ENCODE data around the gene ESPN. TPM values are rescaled to one million over a fixed set of nuclear protein-coding genes. Genes with fewer than 3 reads are reported as not detected.

The ESPN gene
- total and polyA plus RNA-seq, 4 donors = 0.29 to 28.7 (median 0.69) TPM

GRCh38 chr1:6499296-6499695, 74.7 kb downstream of the ESPN start:
- no peaks in the 10 kb centered on the region for H3K27me3 ChIP-seq (ENCODE audit: control insufficient read depth in 1 of 2, insufficient read depth in 2 of 2, low read length in 1 of 2)
- H3K4me3 ChIP-seq (ENCODE audit: low read length in 2 of 2) = no peak overlapping the region
- WGBS, 2 donors = 87 to 95% methylated on average over 4 of the region's 4 CpGs
- H3K9me3 ChIP-seq (ENCODE audit: control insufficient read depth, low read length) = no peaks in the 10 kb centered on the region
- DNase-seq (no peak), ATAC-seq (ENCODE audit: low FRiP score) (no peak)
- intact Hi-C loops (cut with DNase I) = no loop called here
- no peaks in the 10 kb centered on the region for H3K36me3 ChIP-seq (ENCODE audit: control insufficient read depth in 1 of 2, insufficient read depth in 2 of 2, low read length in 1 of 2)
- peaks cover 3 to 6% of the 10 kb centered on the region in 2 donors for H3K4me1 ChIP-seq (ENCODE audit: control insufficient read depth in 1 of 2, insufficient read depth in 2 of 2, low read length in 2 of 2)
- H3K27ac ChIP-seq (ENCODE audit: low read depth in 1 of 2, low read length in 2 of 2) = no peak overlapping the region

GRCh38 chr1:6500544-6501278, 76.1 kb downstream of the ESPN start:
- no peaks in the 10 kb centered on the region for H3K36me3 ChIP-seq (ENCODE audit: control insufficient read depth in 1 of 2, insufficient read depth in 2 of 2, low read length in 1 of 2)
- WGBS, 2 donors = 11% methylated on average over 27 of the region's 27 CpGs
- no peaks in the 10 kb centered on the region for H3K9me3 ChIP-seq (ENCODE audit: control insufficient read depth, low read length)
- DNase-seq (no peak), ATAC-seq (ENCODE audit: low FRiP score) (peak; percentile 27)
- no peak overlapping the region for H3K4me3 ChIP-seq (ENCODE audit: low read length in 2 of 2)
- H3K27ac ChIP-seq (ENCODE audit: low read depth in 1 of 2, low read length in 2 of 2) = peak overlapping the region in 1 of 2 donors; percentile 30
- peaks cover 3 to 6% of the 10 kb centered on the region in 2 donors for H3K4me1 ChIP-seq (ENCODE audit: control insufficient read depth in 1 of 2, insufficient read depth in 2 of 2, low read length in 2 of 2)
- no peaks in the 10 kb centered on the region for H3K27me3 ChIP-seq (ENCODE audit: control insufficient read depth in 1 of 2, insufficient read depth in 2 of 2, low read length in 1 of 2)
- intact Hi-C loops (cut with DNase I) = no loop called here

GRCh38 chr1:6501279-6501813, 76.8 kb downstream of the ESPN start:
- H3K27me3 ChIP-seq (ENCODE audit: control insufficient read depth in 1 of 2, insufficient read depth in 2 of 2, low read length in 1 of 2) = no peaks in the 10 kb centered on the region
- H3K36me3 ChIP-seq (ENCODE audit: control insufficient read depth in 1 of 2, insufficient read depth in 2 of 2, low read length in 1 of 2) = no peaks in the 10 kb centered on the region
- H3K4me1 ChIP-seq (ENCODE audit: control insufficient read depth in 1 of 2, insufficient read depth in 2 of 2, low read length in 2 of 2) = peaks cover 3 to 6% of the 10 kb centered on the region in 2 donors
- H3K4me3 ChIP-seq (ENCODE audit: low read length in 2 of 2) = no peak overlapping the region
- peak overlapping the region in 1 of 2 donors; percentile 30 for H3K27ac ChIP-seq (ENCODE audit: low read depth in 1 of 2, low read length in 2 of 2)
- no peak for ATAC-seq (ENCODE audit: low FRiP score)
- H3K9me3 ChIP-seq (ENCODE audit: control insufficient read depth, low read length) = no peaks in the 10 kb centered on the region
- intact Hi-C loops (cut with DNase I) = no loop called here
- no peak for DNase-seq
- 61 to 62% methylated on average over 10 of the region's 10 CpGs for WGBS, 2 donors

GRCh38 chr1:6502000-6502891, 77.7 kb downstream of the ESPN start:
- ATAC-seq (ENCODE audit: low FRiP score) (peak; percentile 64), DNase-seq (peak; percentile 91 to 92)
- peaks cover 3 to 6% of the 10 kb centered on the region in 2 donors for H3K4me1 ChIP-seq (ENCODE audit: control insufficient read depth in 1 of 2, insufficient read depth in 2 of 2, low read length in 2 of 2)
- H3K27me3 ChIP-seq (ENCODE audit: control insufficient read depth in 1 of 2, insufficient read depth in 2 of 2, low read length in 1 of 2) = no peaks in the 10 kb centered on the region
- no peaks in the 10 kb centered on the region for H3K9me3 ChIP-seq (ENCODE audit: control insufficient read depth, low read length)
- no peaks in the 10 kb centered on the region for H3K36me3 ChIP-seq (ENCODE audit: control insufficient read depth in 1 of 2, insufficient read depth in 2 of 2, low read length in 1 of 2)
- no peak overlapping the region for H3K4me3 ChIP-seq (ENCODE audit: low read length in 2 of 2)
- H3K27ac ChIP-seq (ENCODE audit: low read depth in 1 of 2, low read length in 2 of 2) = no peak overlapping the region
- WGBS, 2 donors = 15 to 17% methylated on average over 31 of the region's 31 CpGs
- intact Hi-C loops (cut with DNase I) = no loop called here

GRCh38 chr1:6503884-6504602, 79.5 kb downstream of the ESPN start:
- no peak overlapping the region for H3K27ac ChIP-seq (ENCODE audit: low read depth in 1 of 2, low read length in 2 of 2)
- DNase-seq = no peak

GRCh38 chr1:6504887-6505286, 80.3 kb downstream of the ESPN start:
- Histone ChIP-seq H3K4me1 (ENCODE audit: control insufficient read depth in 1 of 2, insufficient read depth in 2 of 2, low read length in 2 of 2) (peaks cover 3 to 6% of the 10 kb centered on the region in 2 donors), H3K27ac (ENCODE audit: low read depth in 1 of 2, low read length in 2 of 2) (no peak overlapping the region), H3K9me3 (ENCODE audit: control insufficient read depth, low read length) (no peaks in the 10 kb centered on the region), H3K36me3 (ENCODE audit: control insufficient read depth in 1 of 2, insufficient read depth in 2 of 2, low read length in 1 of 2) (no peaks in the 10 kb centered on the region), H3K4me3 (ENCODE audit: low read length in 2 of 2) (no peak overlapping the region), H3K27me3 (ENCODE audit: control insufficient read depth in 1 of 2, insufficient read depth in 2 of 2, low read length in 1 of 2) (no peaks in the 10 kb centered on the region)
- 89 to 97% methylated on average over 15 of the region's 15 CpGs for whole genome bisulfite sequencing, 2 donors
- DNase-seq = no peak
- intact Hi-C loops (cut with DNase I) = no loop called here
- ATAC-seq (ENCODE audit: low FRiP score) = no peak

More at GRCh38 chr1:6503884-6504602, 79.5 kb downstream of the ESPN start:
- H3K9me3 ChIP-seq (ENCODE audit: control insufficient read depth, low read length) = no peaks in the 10 kb centered on the region
- H3K4me3 ChIP-seq (ENCODE audit: low read length in 2 of 2) = no peak overlapping the region
- peaks cover 3 to 6% of the 10 kb centered on the region in 2 donors for H3K4me1 ChIP-seq (ENCODE audit: control insufficient read depth in 1 of 2, insufficient read depth in 2 of 2, low read length in 2 of 2)
- intact Hi-C loops (cut with DNase I) = no loop called here
- H3K27me3 ChIP-seq (ENCODE audit: control insufficient read depth in 1 of 2, insufficient read depth in 2 of 2, low read length in 1 of 2) = no peaks in the 10 kb centered on the region
- ATAC-seq (ENCODE audit: low FRiP score) = no peak
- 87 to 91% methylated on average over 20 of the region's 20 CpGs for WGBS, 2 donors
- H3K36me3 ChIP-seq (ENCODE audit: control insufficient read depth in 1 of 2, insufficient read depth in 2 of 2, low read length in 1 of 2) = no peaks in the 10 kb centered on the region

- H3K27ac ChIP-seq (ENCODE audit: low read depth in 1 of 2, low read length in 2 of 2) = no peak overlapping the region
Measured at GRCh38 chr1:6505367-6506209, 81.0 kb downstream of the ESPN start.

More at GRCh38 chr1:6505367-6506209, 81.0 kb downstream of the ESPN start:
- DNase-seq = no peak
- WGBS, 2 donors = 87 to 90% methylated on average over 31 of the region's 31 CpGs
- no peak for ATAC-seq (ENCODE audit: low FRiP score)
- Histone ChIP-seq H3K4me1 (ENCODE audit: control insufficient read depth in 1 of 2, insufficient read depth in 2 of 2, low read length in 2 of 2) (peaks cover 3 to 6% of the 10 kb centered on the region in 2 donors), H3K36me3 (ENCODE audit: control insufficient read depth in 1 of 2, insufficient read depth in 2 of 2, low read length in 1 of 2) (no peaks in the 10 kb centered on the region), H3K27me3 (ENCODE audit: control insufficient read depth in 1 of 2, insufficient read depth in 2 of 2, low read length in 1 of 2) (no peaks in the 10 kb centered on the region), H3K9me3 (ENCODE audit: control insufficient read depth, low read length) (no peaks in the 10 kb centered on the region), H3K4me3 (ENCODE audit: low read length in 2 of 2) (no peak overlapping the region)
- intact Hi-C loops (cut with DNase I) = no loop called here
